SK-N-DZ (cell line): ENCODE measurements around the gene NIT1.
"Not testable (repeated sequence)": the region's sequence is repeated elsewhere in the genome, so short reads cannot be mapped to it uniquely, and the experiment has no call there.

Experiments used
- DNase-seq: peaks from one replicate; pipeline ENCODE4 v3.0.0-alpha.2; 2015; ENCODE audit warnings: low spot score

NIT1 gene

DNA sequence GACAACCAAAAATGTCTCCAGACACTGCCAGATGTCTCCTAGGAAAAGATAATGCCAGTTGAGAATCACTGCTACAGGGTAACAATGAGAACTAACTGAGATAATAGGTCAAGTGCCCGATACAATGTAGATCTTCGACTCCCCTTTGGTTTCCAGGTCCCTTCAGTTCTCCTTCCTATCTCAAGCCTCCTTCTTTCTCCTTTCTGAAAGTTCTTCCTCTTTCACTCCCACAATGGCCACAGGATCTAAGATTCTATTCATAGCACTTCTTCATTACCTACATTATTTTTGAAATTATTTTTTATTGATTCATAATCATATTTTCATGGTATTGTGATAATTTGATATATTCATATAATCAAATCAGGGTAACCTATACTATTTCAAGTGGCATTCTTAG lies 6.4 kb upstream of the NIT1 start:
- no peak for DNase-seq

- no peak for DNase-seq
Observed at GRCh38 chr1:161113915-161114314, 4.0 kb upstream of the NIT1 start.

DNA sequence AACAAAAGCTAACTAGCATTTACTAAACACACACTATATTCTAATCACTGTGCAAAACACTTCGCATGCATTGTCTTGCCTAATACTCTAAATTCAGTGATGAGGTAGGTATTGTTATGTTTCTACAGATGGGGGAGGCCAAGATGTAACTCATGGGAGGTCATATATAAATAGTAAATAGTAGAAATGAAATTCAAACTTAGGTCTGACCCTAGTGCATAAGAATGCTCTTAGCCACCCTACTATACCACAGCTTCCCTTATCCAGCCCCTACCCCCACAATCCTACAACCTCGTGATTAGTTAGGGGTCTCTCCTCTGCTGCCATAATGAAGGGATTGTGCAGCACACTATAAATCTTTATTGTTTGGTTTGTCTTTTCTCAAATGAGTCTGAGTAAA lies 3.3 kb upstream of the NIT1 start:
- DNase-seq: no peak

DNA sequence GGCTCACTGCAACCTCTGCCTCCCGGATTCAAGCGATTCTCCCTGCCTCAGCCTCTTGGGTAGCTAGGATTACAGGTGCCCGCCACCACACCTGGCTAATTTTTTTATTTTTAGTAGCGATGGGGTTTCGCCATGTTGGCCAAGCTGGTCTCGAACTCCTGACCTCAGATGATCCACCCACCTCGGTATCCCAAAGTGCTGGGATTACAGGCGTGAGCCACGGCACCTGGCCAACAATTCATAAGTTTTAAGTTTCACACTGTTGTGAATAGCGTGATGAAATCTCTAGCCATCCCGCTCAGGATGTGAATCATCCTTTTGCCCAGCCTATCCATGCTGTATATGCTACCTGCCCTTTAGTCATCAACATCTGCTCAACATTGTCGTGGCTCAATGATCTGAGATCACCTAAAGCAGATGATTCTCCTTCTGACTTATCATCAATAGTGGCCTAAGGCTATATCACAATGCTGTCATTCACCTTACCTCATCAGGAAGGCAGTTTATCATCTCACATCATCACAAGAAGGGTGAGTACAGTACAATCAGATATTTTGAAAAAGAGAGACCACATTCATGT lies 2.7 kb upstream of the NIT1 start:
- no peak for DNase-seq

DNA sequence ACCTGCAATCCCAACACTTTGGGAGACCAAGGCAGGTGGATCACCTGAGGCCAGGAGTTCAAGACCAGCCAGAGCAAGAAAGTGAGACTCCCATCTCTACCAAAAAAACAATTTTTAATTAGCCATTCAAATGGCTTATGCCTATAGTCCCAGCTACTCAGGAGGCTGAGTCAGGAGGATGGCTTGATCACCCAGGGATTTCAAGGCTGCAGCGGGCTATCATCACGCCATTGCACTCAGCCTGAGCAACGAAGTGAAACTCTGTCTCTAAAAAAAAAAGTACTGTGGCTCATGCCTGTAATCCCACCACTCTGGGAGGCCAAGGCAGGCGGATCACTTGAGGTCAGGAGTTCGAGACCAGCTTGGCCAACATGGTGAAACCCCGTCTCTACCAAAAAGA lies 1.9 kb upstream of the NIT1 start:
- not testable (repeated sequence) for DNase-seq

DNA sequence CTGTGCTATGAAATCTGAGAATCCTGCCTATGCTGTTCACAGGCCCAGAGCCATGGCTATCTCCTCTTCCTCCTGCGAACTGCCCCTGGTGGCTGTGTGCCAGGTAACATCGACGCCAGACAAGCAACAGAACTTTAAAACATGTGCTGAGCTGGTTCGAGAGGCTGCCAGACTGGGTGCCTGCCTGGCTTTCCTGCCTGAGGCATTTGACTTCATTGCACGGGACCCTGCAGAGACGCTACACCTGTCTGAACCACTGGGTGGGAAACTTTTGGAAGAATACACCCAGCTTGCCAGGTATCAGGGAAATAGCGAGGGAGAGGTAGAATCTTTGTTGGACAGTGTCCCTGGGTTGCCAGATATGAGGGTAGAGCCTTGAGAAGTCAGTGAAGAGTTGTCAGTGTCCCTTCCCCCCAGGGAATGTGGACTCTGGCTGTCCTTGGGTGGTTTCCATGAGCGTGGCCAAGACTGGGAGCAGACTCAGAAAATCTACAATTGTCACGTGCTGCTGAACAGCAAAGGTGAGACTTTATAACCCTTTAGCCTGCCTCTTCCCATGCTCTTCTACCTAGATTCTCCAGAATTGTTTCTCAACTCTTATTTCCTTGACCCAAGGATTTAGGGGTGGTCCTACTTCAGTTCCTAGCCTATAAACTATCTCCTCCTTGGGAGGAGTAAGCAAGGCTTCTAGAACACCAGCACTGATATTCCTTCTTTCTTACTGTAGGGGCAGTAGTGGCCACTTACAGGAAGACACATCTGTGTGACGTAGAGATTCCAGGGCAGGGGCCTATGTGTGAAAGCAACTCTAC lies 1.4 kb downstream of the NIT1 start:
- peak; percentile 46 for DNase-seq

DNA sequence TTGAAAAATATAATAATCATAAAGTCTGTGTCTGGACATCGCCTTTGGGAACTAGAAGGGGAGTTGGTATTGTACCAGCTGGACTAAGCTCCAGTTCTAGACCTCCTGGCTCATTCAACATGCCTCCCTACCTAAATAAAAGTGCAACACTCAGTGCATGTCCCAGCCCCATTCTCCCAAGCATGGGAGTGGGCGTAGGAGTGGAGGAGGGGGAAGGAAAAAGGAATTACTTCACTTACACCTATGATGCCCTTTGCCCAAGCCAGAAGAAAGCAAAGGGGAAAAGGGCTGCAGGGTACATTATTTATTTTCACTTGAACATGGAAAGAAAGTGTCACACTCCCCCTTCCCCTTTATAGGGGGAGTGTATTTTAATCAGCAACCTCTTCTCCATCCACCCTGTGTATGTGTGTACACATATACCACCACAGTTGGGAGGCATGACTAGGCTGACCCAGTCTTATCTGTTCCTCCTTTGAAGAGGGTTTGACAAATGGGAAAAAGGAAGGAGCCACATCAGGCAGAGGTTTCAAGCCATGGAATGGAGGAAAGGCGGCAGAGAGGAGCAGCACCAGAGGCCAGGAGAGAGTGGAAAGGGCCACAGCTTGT lies 3.2 kb downstream of the NIT1 start:
- DNase-seq: no peak

GRCh38 chr1:161121834-161122233 lies 3.9 kb downstream of the NIT1 start:
- DNase-seq: no peak

DNA sequence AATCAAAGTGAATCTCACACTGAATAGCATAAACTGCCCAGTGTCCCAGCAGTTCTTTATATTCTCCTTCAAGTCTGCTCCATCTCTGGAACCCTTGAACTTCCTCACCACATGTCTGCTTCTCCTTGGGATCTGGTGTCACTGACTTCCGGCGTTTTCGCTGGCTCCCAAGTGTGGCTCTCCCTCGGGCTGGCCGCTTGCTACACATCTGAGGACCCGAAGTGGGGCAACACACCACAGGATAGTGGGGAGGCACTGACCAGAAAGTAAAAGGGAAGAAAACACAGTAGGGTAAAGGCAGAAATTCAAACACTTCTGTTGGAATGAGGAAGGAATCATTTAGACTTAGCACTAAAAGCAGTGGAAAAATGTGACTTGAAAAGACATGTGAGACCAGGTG lies 5.1 kb downstream of the NIT1 start:
- no peak for DNase-seq

- DNase-seq: no peak
Observed at GRCh38 chr1:161127649-161128048, 9.7 kb downstream of the NIT1 start.

- no peak for DNase-seq
Observed at GRCh38 chr1:161128591-161129420, 10.9 kb downstream of the NIT1 start.

DNA sequence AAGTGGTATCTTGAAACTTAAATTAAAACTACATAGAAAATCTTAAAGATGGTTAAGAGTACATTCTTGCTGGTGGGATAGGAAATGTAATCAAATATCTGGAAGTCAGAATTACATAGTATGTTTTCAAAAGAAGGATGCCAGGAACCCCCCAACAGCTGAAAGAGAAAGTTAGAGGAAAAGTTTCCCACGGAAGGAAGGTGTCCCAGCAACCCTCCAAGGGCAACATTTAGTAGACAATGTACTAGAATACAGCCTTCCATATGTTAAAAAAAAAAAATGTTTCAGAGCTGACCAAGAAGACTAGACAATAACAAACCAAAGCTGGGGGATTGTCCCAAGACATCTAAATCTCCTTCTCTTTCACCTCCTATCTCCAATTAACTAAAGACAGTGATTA lies 12.4 kb downstream of the NIT1 start:
- DNase-seq: no peak

DNA sequence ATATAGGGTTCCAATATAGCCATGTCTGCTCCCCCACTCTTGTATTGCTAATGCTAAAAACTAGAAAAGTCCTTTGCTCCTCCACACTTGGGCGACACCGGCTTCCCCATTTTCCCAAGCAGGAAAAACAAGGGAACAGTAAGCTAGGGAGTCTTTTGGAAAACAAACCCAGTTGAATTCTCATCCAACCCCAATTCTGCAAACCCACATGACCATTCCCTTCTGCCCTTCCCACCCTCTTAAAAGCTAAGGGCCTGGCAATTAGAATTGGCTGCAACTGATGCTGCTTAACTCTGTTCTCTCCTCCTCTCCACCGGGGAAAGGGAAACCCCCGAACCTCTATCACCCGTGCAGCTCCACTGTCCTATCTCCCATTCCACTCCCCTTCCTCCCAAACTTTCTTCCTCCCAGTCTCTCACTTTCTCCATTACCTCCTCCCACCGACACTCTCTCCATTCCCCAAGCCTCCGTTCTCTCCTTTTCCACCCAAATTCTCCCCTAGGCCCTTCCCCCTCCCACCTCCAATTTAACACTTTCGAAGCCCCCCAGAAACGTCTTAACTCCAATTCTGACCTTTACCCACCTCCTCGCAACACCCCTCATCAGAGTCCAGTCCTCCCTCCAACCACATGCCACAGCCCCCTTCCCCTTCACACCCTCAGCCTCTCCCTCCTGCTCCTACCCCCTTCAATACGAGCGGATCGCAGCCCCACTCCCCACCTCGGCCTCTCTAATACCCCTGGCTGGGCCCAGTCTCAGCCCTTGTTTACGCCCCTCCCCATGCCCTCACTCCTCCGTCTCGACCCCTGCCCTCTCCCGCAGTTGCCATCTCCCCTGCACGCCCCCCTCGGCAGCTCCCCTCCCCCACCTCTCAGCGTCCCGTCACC lies 13.9 kb downstream of the NIT1 start:
- no peak for DNase-seq

GRCh38 chr1:161132410-161133219 lies 14.7 kb downstream of the NIT1 start, which contains the start of gene DEDD:
TSS of gene DEDD (minus strand) at chr1:161132667. CDS start at chr1:161124462, 8,205 bp downstream.
- DNase-seq: peak; percentile 99

GRCh38 chr1:161133220-161133740 lies 15.4 kb downstream of the NIT1 start:
- no peak for DNase-seq

DNA sequence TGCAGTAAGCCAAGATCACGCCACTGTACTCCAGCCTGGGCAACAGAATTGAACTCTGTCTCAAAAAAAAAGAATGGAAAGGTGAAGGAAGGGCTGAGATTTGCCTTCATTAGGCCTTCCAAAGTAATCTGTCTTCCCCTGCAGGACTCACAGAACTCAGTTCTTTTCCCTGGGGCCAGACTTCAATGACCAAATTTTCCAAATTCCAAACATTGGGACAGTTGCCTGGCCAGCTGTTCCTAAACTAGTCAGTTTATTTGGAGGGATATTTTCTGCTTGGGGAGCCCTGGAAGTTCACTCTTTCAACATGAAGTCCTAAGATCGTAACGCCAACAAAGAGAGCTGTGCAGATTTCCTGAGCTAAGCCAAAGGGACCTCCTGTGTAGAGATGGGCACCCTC lies 20.0 kb downstream of the NIT1 start:
- no peak for DNase-seq

DNA sequence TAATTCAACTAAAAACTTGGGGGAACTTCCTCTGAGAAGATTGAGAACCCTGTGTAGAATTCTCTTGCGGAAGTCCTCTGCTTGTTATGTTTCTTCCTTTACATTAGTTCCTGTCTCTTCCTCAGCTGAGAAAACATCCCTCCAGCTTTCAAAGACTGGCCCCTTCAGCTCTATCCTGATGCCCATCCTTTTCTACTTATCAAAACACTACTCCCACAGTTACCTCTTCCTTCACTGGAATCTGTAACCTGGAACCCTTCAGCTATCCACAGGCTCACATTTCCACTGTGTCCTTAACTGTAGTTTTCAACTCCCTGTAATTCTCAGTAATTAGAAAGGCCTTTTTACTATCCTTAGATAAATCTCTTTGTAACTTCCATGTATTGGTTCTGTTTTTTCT lies 20.5 kb downstream of the NIT1 start:
- DNase-seq: no peak

- peak; percentile 52 for DNase-seq
Observed at GRCh38 chr1:161139766-161140165, 21.9 kb downstream of the NIT1 start.

DNA sequence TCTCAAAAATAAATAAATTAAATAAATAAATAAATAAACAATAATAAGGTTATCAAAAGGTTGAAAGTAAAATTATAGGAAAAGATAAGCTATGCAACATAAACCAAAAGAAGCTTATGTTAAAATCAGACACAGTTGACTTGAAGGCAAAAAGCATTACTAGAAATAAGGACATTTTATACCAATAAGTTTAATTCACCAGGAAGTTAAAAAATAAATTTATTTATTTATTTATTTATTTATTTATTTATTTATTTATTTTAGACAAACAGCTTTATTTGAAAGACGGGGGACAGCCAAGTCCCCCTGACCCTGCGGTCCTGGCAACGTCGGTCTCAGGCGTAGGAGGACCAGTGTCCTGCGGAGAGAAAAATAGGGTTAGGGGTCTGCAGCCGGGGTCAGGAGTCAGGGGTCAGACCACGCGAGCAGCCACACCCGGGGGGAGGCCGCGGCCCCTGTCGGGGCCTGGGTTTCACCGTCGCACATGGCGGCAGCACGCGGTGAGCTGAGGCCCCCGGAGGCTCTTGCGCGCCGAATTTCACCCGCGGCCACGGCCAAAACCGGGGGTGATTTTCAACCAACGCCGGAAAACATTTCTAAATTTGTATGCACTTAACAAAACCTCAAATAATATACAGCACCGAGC lies 23.0 kb downstream of the NIT1 start:
- DNase-seq: no peak
